Lower lobe of right lung (tissue), 2 donors: ENCODE results near the gene NEAT1. TPM values are rescaled to one million over a fixed set of nuclear protein-coding genes. Genes with fewer than 3 reads are reported as not detected.

ENCODE experiments used
- ATAC-seq, 2 donors: fragments of 200-7000 bp; cut with Tn5 transposase; one replicate each; pipeline ENCODE4 v1.9.1; 2020 to 2022; ENCODE audit warnings: mild to moderate bottlenecking in 2 of 2, moderate library complexity in 2 of 2
- DNase-seq: peaks from one replicate; pipeline ENCODE4 v3.0.0-alpha.2; 2020
- H3K27ac ChIP-seq: fragments of 200-600 bp; one replicate; pipeline ENCODE4 v1.8.0; 2022
- H3K27me3 ChIP-seq: fragments of 200-600 bp; one replicate; pipeline ENCODE4 v1.8.0; 2022; ENCODE audit warnings: low read depth
- H3K36me3 ChIP-seq: fragments of 200-600 bp; one replicate; pipeline ENCODE4 v1.8.0; 2022; ENCODE audit warnings: mild to moderate bottlenecking
- H3K4me1 ChIP-seq: fragments of 200-600 bp; one replicate; pipeline ENCODE4 v1.8.0; 2022
- H3K4me3 ChIP-seq: fragments of 200-600 bp; one replicate; pipeline ENCODE4 v1.8.0; 2022; ENCODE audit warnings: mild to moderate bottlenecking
- H3K9me3 ChIP-seq: fragments of 200-600 bp; one replicate; pipeline ENCODE4 v1.8.0; 2022
- CTCF ChIP-seq: fragments of 200-600 bp; IDR thresholded peaks from one replicate; pipeline ENCODE4 v1.8.0; 2022; ENCODE audit warnings: antibody characterized with exemption, mild to moderate bottlenecking
- intact Hi-C: fragments of 100-400 bp; cut with DNase I; formaldehyde crosslinking; loops from one replicate; pipeline ENCODE4 v1.11.0; 2022
- total RNA-seq: library from RNA; stranded (reverse); fragmentation: NEBNext Ultra II Directional; extraction: Animal tissue kit (Norgen Biotek cat#: 25700); gene quantifications from one replicate; pipeline ENCODE4 v1.2.1, GENCODE V29; 2021
- donor health status: DM: no; HTN: yes; CAD: no; lungs with severe emphysema.

Gene NEAT1
- total RNA-seq, 1 donor from 2014 or later = 980 TPM

GRCh38 chr11:65442842-65443331 lies 20.3 kb downstream of the NEAT1 start:
- Histone ChIP-seq H3K27me3 (no peaks in the 10 kb centered on the region), H3K4me1 (peaks cover 58% of the 10 kb centered on the region), H3K27ac (peak overlapping the region; percentile 43), H3K4me3 (no peak overlapping the region), H3K36me3 (peaks cover 62% of the 10 kb centered on the region), H3K9me3 (no peaks in the 10 kb centered on the region)
- intact Hi-C loops = no loop called here
- no peak for TF ChIP-seq CTCF
- ATAC-seq (no peak), DNase-seq (no peak)

DNA sequence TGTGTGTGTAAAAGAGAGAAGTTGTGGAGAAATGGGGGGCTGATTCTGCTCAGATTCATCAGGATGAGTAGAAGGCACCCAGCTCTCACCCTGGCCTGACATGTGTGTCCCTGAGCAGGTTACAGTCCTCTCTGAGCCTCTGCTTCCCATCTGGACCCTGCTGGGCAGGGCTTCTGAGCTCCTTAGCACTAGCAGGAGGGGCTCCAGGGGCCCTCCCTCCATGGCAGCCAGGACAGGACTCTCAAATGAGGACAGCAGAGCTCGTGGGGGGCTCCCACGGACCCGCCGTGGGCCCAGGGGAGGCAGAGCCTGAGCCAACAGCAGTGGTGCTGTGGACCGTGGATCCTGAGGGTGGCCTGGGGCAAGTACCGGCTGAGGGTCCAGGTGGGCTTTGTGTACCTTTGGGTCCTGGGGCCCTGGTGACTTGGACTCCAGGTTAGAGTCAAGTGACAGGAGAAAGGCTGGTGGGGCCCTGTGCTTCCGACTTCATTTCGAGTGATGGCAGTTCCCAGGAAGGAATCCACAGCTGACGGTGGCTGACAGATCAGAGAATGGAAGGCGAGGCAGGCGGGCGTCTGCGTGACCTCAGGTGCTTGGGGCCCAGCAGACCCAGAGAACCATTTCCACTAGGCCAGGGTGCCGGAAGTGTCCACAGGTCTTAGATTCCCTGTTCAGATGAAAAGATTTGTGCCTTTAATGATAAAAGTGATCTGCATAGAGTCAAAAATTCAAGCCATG lies 21.9 kb downstream of the NEAT1 start:
- intact Hi-C loops = no loop called here
- peak overlapping the region; percentile 49 for H3K27ac ChIP-seq
- no peaks in the 10 kb centered on the region for H3K9me3 ChIP-seq
- H3K4me3 ChIP-seq = no peak overlapping the region
- peaks cover 47% of the 10 kb centered on the region for H3K36me3 ChIP-seq
- no peaks in the 10 kb centered on the region for H3K27me3 ChIP-seq
- DNase-seq (no peak), ATAC-seq (no peak)
- TF ChIP-seq CTCF = no peak
- peaks cover 43% of the 10 kb centered on the region for H3K4me1 ChIP-seq

GRCh38 chr11:65445101-65445603 lies 22.6 kb downstream of the NEAT1 start:
- peaks cover 37% of the 10 kb centered on the region for H3K4me1 ChIP-seq
- ATAC-seq = no peak
- peaks cover 41% of the 10 kb centered on the region for H3K36me3 ChIP-seq

GRCh38 chr11:65445604-65446445 lies 23.2 kb downstream of the NEAT1 start:
- Histone ChIP-seq H3K36me3 (peaks cover 38% of the 10 kb centered on the region), H3K4me1 (peaks cover 30% of the 10 kb centered on the region), H3K27ac (peak overlapping the region; percentile 24), H3K27me3 (no peaks in the 10 kb centered on the region), H3K4me3 (no peak overlapping the region), H3K9me3 (no peaks in the 10 kb centered on the region)
- ATAC-seq (peak; percentile 3 to 6), DNase-seq (no peak)
- intact Hi-C loops = no loop called here
- TF ChIP-seq CTCF = no peak

More at GRCh38 chr11:65445101-65445603, 22.6 kb downstream of the NEAT1 start:
- intact Hi-C loops = no loop called here
- Histone ChIP-seq H3K27me3 (no peaks in the 10 kb centered on the region), H3K4me3 (no peak overlapping the region), H3K27ac (no peak overlapping the region), H3K9me3 (no peaks in the 10 kb centered on the region)
- DNase-seq = no peak
- no peak for TF ChIP-seq CTCF

DNA sequence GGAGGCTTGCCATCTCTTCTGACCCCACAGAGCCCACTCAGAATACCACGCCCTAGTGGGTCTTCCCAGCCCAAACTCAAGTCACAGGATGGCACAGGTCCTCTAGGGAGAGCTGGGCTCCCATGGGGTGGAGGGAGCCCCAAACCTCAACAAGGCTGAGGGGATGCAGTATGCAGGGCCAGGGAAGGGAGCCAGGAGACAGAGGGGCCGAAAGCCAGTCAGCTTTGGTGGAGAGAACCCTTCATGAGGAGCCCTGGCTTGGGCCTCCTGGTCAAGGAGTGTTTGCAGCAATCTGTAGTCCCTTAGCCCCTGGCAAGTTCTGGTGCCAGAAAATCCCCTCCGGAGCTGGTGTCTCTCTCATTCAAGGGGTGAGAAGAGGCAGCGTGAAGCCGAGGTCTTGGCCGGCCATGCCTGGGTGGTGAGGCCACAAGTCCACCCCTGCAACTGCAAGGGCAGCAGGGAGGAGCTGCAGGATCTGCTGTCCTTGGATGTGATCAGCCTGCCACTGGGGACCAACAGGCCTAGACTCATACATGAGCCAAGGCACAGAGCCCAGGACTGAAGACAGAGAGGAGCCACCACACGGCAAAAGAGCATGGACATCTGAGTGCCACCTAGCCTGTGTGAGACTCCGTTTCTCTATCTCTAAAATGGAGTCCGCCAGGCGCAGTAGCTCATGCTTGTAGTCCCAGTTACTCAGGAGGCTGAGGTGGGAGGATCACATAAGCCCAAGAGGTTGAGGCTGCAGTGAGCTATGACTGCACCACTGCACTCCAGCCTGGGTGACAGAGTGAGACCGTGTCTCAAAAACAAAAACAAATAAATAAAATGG lies 24.1 kb downstream of the NEAT1 start:
- Histone ChIP-seq H3K27ac (peak overlapping the region; percentile 4), H3K36me3 (peaks cover 34% of the 10 kb centered on the region), H3K9me3 (no peaks in the 10 kb centered on the region), H3K4me3 (no peak overlapping the region), H3K4me1 (peaks cover 22% of the 10 kb centered on the region), H3K27me3 (no peaks in the 10 kb centered on the region)
- no peak for TF ChIP-seq CTCF
- DNase-seq (no peak), ATAC-seq (peak; percentile 4 to 14)
- intact Hi-C loops = no loop called here
